Kasumi-1 (cell line): ENCODE data around the gene EFHC2.

Experiments
- DNase-seq, 2 experiments: peaks; one replicate each; lab custom pipeline; 2025; lab: John Stamatoyannopoulos, UW

EFHC2 gene

GRCh38 chrX:44291468-44292092 is 51.9 kb downstream of the EFHC2 start:
- no peak for DNase-seq

GRCh38 chrX:44290718-44291117 is 52.8 kb downstream of the EFHC2 start:
- no peak for DNase-seq

DNA sequence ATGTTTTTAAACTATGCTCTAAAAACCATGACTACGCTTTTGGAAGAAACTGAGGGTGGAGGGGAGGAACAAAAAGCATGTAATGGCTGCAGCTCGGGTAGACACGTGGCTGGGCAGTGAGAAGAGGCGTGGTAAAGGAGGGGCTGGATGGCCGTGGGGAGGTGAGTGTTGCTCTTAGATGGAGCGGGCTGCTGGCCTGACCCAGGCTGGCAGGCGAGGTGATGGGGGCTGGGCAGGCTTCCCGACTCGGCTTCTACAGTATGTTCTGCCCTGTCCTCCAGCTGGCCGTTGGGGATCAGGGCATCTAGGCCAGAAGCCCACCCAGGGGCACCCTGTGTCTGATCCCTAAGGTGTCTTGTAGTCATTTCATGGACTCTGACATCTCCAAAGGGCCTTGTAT is 60.7 kb downstream of the EFHC2 start:
- no peak for DNase-seq

GRCh38 chrX:44280116-44280515 is 63.4 kb downstream of the EFHC2 start:
- no peak for DNase-seq

- no peak for DNase-seq
These were observed 69.4 kb downstream of the EFHC2 start for GRCh38 chrX:44274096-44274495.

DNA sequence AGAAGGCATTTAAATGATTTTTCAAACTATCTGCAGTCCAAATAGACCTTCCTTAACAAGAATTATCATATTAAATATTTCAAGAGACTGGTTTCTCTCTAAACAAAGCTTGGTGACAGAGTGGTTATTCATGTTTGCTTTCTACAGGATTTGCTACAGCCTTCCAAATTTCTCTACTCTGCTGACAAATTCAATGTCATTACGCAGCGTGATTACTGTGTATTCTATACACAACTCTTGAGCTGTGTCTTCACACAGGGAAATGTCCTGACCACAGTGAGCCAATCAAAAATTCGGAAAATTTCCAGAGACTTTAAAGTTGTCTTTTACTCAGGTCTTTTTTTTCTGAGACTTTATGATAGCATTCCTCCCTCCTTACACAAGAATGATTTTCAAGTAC is 75.6 kb downstream of the EFHC2 start:
- DNase-seq: no peak

GRCh38 chrX:44267116-44267515 is 76.4 kb downstream of the EFHC2 start:
- DNase-seq: no peak

GRCh38 chrX:44265559-44265958 is 77.9 kb downstream of the EFHC2 start:
- no peak for DNase-seq

- DNase-seq: no peak
These were observed 78.5 kb downstream of the EFHC2 start for GRCh38 chrX:44264936-44265335.

DNA sequence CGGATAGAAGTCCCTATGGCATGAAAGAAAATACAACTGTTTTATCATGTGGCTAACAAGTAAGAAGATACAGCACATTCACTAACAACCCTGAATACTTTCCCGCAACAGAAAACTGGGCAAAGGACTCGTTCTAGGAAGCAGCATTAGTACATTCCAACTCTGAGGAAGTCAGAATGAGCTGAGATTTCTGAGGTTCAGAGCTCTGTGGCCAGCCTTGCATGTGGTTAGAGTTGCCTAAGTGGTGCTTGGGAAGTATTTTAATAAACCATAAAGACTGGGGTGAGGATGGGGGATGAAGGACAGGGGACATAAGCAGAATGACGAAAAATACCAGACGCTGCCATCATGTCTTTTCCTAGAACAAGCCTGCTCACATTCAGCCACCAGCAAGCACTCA is 82.2 kb downstream of the EFHC2 start:
- peak in 1 of 2 experiments; percentile 9 for DNase-seq

GRCh38 chrX:44260609-44261008 is 82.9 kb downstream of the EFHC2 start:
- DNase-seq: no peak

DNA sequence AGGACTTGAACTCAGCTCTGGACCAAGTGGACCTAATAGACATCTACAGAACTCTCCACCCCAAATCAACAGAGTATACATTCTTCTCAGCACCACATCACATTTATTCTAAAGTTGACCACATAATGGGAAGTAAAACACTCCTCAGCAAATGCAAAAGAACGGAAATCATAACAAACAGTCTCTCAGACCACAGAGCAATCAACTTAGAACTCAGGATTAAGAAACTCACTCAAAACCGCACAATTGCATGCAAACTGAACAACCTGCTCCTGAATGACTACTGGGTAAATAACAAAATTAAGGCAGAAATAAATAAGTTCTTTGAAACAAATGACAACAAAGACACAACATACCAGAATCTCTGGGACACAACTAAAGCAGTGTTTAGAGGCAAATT is 87.7 kb downstream of the EFHC2 start:
- peak; percentile 7 to 25 for DNase-seq

GRCh38 chrX:44253575-44253942 is 89.9 kb downstream of the EFHC2 start:
- DNase-seq: no peak

DNA sequence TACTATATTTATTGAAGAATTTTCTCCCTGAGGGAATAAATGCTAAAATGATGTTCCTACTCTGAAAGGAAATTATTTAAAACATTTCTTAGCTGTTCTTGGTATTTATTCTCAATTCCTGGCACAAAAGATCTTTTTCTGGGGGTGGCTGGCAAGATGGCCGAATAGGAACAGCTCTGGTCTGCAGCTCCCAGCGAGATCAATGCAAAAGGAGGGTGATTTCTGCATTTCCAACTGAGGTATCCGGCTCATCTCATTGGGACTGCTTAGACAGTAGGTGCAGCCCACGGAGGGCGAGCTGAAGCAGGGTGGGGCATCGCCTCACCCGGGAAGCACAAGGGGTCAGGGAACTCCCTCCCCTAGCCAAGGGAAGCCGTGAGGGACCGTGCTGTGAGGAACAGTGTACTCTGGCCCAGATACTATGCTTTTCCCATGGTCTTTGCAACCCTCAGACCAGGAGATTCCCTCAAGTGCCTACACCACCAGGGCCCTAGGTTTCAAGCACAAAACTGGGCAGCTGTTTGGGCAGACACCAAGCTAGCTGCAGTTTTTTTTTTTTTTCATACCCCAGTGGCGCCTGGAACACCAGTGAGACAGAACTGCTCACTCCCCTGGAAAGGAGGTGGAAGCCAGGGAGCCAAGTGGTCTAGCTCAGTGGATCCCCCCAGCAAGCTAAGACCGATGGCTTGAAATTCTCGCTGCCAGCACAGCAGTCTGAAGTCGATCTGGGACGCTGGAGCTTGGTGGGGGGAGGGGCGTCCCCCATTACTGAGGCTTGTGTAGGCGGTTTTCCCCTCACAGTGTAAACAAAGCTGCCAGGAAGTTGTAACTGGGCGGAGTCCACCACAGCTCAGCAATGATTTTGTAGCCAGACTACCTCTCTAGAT is 90.5 kb downstream of the EFHC2 start:
- DNase-seq: peak in 1 of 2 experiments; percentile 0

DNA sequence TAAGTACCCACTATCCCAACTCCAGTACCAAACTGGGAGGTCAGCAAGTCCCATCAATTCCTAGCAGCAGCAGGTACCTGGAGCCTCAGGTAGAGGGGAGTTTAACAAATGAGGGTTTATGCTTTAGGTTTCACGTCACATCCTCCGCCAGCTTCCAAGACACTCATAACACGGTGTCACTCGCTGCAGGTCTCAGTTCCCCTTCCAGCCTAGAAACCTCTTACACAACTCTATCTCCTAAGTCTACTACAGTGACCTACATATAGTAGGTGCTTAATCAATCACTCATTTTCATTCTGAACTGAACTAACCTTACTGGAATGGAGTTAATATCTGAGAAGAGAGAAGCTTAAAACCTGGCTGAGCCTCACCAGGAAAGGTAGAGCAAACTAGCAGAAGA is 96.0 kb downstream of the EFHC2 start:
- no peak for DNase-seq

GRCh38 chrX:44246826-44247225 is 96.6 kb downstream of the EFHC2 start:
- no peak for DNase-seq

GRCh38 chrX:44245733-44246132 is 97.7 kb downstream of the EFHC2 start:
- DNase-seq: no peak

DNA sequence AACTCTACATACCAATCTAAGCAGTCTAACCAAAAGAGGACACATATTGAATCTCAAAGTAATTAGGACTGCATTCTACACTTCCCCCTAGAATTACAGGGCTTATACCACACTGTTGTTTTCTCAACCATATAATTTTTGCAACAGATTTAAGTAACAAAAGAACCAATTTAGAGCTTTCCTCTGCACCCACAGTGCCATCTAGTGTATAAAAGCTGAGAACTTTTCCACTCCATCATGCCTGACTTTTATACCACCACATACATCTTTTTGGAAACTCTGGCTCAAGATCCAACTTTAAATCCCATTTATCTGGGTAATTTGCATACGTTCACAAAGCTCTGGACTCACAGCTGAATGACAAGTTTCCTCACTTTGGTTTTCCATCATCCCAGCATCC is 99.5 kb downstream of the EFHC2 start:
- peak; percentile 17 to 47 for DNase-seq

DNA sequence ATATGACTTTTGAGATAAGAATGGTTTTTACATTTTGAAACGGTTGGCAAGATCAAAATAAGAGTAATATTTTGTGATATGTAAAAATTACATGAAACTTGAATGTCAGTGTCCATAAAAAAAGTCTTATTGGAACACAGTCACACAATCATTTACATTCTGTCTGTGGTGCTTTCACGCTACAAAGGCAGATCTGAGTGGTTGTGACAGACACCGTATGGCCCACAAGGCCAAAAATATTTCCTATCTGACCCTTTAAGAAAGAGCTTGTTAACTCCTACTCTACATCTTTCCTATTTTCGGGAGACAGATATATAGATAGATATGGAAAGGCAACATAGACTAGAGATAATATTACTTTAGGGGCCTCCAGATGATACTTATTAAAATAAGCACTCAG is 101.9 kb downstream of the EFHC2 start:
- no peak for DNase-seq

DNA sequence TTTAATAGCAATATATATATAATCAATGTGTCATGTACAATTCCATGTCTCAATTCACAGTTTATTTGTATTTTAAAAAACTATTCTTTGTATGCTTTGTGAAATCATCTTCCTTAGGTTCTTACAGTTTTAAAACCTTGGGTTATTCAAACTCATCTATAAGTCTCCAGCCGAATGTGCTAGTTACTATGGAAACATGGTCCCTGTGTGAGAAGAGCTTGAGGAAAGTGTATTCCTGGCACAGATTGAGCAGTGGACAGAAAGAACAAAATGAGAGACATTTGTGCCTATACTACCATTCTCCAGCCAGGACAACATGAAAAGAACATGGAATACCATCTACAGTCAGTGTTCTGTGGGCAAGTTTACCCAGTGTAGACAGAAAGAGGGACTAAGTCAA is 103.4 kb downstream of the EFHC2 start:
- DNase-seq: no peak

- no peak for DNase-seq
These were observed 104.4 kb downstream of the EFHC2 start for GRCh38 chrX:44239036-44239435.

DNA sequence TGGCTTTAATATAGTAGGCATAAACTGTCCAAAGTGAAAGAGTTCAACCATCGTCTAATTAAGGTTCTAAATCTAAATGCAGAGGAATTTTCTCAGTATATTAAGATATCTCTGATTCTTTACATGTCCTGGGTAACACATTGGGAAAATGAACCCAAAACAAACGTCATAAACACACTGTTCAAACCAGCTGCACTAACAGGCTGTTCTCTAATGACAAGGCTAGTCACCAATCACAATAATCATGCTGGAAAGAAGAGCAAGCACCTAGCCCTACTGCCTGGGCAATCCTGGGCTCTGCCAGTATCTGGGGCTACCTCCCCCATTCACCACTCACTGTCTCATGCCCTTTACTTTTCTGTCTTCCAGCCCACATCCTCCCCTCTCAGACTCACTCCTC is 107.9 kb downstream of the EFHC2 start:
- no peak for DNase-seq

GRCh38 chrX:44234541-44234940 is 108.9 kb downstream of the EFHC2 start:
- no peak for DNase-seq

DNA sequence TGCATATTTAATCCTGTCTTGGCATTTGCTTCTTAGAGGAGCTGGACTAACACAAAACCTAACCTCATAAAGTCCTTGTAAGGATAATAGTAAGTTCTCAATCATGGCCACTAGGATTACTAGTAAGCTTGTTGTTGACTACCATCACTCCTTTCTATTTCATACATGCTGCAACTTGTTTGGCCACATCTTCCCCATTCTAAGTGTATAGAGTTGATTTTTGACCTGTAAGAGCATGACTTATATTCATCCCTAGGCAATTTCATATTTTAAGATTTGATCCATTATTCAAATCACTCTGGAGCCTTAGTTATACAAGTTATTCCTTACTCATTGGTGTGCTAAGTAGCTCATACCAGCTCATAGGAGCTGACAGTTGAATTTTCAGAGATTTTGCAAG is 109.4 kb downstream of the EFHC2 start:
- no peak for DNase-seq
